ENCODE results near the gene ITPKA.

The ITPKA gene

DNA sequence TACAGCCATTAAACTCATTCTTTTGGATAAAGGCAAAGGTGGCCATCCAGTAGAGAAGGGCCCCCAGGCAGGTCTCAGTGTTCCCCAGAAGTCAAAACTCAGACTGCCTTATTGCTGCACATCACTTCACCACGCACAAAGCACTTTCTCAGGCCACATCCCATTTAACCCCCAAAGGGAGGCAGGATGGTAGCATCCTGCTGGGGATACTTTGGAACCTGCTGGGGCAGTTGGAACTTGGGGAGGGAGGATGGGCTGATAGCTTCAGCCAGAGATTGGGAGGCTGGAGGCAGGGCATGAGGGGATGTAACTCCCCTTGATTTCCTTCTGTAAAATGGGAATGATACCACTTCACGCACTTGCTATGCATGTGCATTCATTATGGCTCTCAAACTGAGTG lies 5.0 kb downstream of the ITPKA start:
- peaks cover 6% of the 10 kb centered on the region for H3K4me1 Mint-ChIP-seq (ENCODE audit: low read depth)
- peaks cover 2% of the 10 kb centered on the region for H3K36me3 Mint-ChIP-seq (ENCODE audit: low read depth)
- H3K9me3 Mint-ChIP-seq = no peaks in the 10 kb centered on the region
- peaks cover 74% of the 10 kb centered on the region for H3K27me3 Mint-ChIP-seq (ENCODE audit: low read depth)
- no peak overlapping the region for H3K27ac Mint-ChIP-seq
- no peak overlapping the region for H3K4me3 Mint-ChIP-seq

DNA sequence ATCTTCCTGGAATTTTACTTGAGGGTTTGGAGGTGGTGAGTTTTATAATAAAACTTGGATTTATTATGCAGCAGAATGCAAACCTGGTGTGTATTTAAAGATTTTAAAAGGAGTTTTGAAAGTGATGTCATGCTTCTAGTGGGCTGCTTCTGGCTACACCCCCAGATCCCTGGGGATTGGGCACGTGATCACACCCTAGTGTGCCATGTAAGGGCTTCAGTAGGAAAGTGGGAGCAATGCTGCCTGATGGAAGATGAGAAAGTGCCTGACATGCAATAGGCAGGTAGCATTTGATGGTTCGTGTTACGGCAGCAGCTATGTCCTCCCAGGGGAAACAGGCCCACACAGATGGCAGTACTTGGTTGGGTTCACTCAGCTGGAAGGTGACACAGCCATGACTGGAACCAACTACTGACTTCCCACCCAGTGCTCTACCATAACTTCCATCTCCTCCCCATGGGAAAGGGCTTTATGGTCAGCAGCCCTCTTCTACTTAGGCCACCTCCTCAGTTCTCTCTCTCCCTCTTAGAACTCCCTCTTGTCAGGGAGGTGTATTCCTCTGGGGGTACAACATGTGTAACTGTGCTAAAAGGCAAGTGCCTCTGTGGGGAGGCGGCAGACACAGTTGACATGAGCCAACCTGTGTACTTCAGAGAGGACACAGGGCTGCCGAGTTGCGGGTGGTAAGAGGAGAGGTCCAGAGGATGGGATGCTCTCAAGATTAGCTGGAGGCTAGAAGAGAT lies 5.6 kb downstream of the ITPKA start:
- H3K4me1 Mint-ChIP-seq (ENCODE audit: low read depth) = peaks cover 6% of the 10 kb centered on the region
- no peaks in the 10 kb centered on the region for H3K9me3 Mint-ChIP-seq
- H3K4me3 Mint-ChIP-seq = no peak overlapping the region
- no peak overlapping the region for H3K27ac Mint-ChIP-seq
- H3K27me3 Mint-ChIP-seq (ENCODE audit: low read depth) = peaks cover 76% of the 10 kb centered on the region
- H3K36me3 Mint-ChIP-seq (ENCODE audit: low read depth) = peaks cover 2% of the 10 kb centered on the region

DNA sequence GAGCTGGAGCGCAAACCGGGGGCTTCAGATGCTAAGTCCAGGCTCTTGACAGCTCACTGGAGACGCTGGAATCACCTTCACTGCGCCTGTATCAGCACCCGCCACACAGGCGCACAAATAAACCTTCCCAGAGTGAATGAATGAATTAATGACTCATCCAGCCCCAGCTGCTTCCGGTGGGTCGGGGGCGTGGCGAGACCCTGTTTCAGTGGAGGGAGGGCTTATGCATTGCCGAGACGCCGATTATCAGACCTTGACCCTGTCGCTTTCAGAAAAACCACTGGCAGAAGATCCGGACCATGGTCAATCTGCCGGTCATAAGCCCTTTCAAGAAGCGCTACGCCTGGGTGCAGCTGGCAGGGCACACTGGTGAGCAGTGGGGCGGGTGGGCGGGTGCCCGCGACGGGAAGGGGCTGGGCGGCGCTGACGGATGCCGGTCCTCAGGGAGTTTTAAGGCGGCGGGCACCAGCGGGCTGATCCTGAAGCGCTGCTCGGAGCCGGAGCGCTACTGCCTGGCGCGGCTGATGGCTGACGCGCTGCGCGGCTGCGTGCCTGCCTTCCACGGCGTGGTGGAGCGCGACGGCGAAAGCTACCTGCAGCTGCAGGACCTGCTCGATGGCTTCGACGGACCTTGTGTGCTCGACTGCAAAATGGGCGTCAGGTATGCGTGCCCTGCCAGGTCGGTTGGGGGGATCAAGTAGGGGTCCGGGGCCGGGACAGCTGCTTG lies 7.7 kb downstream of the ITPKA start:
- H3K27ac Mint-ChIP-seq = no peak overlapping the region
- H3K27me3 Mint-ChIP-seq (ENCODE audit: low read depth) = peaks cover 76% of the 10 kb centered on the region
- H3K9me3 Mint-ChIP-seq = no peaks in the 10 kb centered on the region

DNA sequence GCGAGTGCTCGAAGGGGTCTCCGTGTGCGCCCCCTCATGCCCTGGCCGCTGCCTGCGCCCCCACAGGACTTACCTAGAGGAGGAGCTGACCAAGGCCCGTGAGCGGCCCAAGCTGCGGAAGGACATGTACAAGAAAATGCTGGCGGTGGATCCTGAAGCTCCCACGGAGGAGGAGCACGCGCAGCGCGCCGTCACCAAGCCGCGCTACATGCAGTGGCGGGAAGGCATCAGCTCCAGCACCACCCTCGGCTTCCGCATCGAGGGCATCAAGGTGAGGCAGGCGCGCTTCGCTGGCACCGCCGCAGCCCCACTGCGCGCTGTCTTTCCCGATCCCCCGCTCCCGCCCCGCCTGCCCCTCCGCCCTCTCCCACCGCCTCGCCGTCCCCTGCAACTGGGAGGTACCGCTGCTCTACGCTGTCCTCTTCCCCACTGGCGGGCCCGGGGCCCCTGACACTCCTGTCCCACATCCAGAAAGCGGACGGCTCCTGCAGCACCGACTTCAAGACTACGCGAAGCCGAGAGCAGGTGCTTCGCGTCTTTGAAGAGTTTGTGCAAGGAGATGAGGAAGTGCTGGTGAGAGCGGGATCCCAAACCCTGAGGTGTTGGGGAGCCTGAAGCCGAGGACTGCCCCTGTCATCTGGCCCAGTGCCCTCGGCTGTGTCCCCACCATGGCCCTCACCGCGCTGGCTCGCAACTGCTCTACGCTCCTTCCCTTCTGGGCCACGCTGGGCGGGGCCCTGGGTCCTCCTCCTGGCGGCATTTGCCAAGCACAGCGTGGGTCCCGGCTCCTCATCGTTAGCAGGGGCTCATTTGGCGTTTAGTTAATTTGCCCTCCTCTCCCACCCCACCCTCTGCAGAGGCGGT lies 8.5 kb downstream of the ITPKA start:
- peaks cover 6% of the 10 kb centered on the region for H3K4me1 Mint-ChIP-seq (ENCODE audit: low read depth)
- peak overlapping the region; percentile 64 for H3K4me3 Mint-ChIP-seq
- H3K9me3 Mint-ChIP-seq = no peaks in the 10 kb centered on the region
- no peak overlapping the region for H3K27ac Mint-ChIP-seq
- peaks cover 71% of the 10 kb centered on the region for H3K27me3 Mint-ChIP-seq (ENCODE audit: low read depth)
- peaks cover 2% of the 10 kb centered on the region for H3K36me3 Mint-ChIP-seq (ENCODE audit: low read depth)

More for the DNA sequence above, 7.7 kb downstream of the ITPKA start:
- Mint-ChIP-seq H3K36me3 (ENCODE audit: low read depth) (peaks cover 2% of the 10 kb centered on the region), H3K4me3 (peak overlapping the region; percentile 63), H3K4me1 (ENCODE audit: low read depth) (peaks cover 6% of the 10 kb centered on the region)

DNA sequence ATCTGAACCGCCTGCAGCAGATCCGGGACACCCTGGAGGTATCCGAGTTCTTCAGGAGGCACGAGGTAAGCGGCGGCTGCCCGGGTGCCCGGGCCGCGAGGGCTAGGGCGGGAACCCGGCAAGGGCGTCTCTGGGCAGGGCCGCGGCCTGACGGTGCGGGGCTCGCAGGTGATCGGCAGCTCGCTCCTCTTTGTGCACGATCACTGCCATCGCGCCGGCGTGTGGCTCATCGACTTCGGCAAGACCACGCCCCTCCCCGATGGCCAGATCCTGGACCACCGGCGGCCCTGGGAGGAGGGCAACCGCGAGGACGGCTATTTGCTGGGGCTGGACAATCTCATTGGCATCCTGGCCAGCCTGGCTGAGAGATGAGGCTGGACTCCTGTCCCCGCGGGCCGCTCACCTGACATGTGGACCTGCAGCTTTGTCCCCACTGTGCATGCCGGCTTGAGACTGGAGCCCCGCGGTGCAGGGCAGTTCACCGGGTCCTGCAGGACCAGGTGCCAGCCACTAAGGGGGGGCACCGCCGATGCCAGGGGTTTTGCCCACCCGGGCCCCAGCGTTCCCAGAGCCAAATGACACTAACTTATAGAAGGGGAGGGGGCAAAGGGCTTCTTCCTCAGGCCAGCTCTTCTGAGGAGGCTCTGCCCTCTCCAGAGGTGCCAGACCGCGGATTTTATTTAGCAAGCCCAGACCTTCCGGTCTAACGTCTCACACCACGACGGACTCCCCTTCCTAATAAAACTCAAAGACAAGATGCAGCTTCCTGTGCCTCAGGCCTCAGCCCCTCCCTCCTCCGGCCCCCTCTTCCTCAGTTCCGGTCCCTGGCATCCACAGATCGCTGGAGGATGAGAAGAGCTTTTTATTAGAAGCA lies 9.4 kb downstream of the ITPKA start:
- peak overlapping the region; percentile 64 for H3K4me3 Mint-ChIP-seq
- H3K27me3 Mint-ChIP-seq (ENCODE audit: low read depth) = peaks cover 70% of the 10 kb centered on the region
- H3K27ac Mint-ChIP-seq = no peak overlapping the region
- peaks cover 6% of the 10 kb centered on the region for H3K4me1 Mint-ChIP-seq (ENCODE audit: low read depth)
- H3K9me3 Mint-ChIP-seq = no peaks in the 10 kb centered on the region
- no peaks in the 10 kb centered on the region for H3K36me3 Mint-ChIP-seq (ENCODE audit: low read depth)

DNA sequence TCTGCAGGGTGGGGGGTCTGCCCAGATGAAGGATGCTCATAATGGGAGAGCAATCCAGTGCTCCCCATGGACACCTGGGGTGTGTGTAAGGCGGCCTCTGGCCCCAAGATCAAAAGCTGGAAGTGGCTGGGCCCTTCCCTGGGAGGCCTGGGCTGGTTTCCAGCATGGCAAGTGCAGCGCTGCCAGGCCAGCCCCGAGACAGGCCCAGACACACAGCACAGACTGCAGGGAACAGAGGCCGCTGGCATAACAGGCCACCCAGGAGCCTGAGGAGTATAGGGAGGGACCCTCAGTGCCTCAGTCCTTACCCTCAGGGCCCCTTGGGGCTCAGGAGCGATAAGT lies 10.0 kb downstream of the ITPKA start:
- Mint-ChIP-seq H3K4me3 (peak overlapping the region; percentile 15), H3K27ac (no peak overlapping the region), H3K27me3 (ENCODE audit: low read depth) (peaks cover 68% of the 10 kb centered on the region), H3K4me1 (ENCODE audit: low read depth) (peaks cover 6% of the 10 kb centered on the region), H3K36me3 (ENCODE audit: low read depth) (no peaks in the 10 kb centered on the region), H3K9me3 (no peaks in the 10 kb centered on the region)

DNA sequence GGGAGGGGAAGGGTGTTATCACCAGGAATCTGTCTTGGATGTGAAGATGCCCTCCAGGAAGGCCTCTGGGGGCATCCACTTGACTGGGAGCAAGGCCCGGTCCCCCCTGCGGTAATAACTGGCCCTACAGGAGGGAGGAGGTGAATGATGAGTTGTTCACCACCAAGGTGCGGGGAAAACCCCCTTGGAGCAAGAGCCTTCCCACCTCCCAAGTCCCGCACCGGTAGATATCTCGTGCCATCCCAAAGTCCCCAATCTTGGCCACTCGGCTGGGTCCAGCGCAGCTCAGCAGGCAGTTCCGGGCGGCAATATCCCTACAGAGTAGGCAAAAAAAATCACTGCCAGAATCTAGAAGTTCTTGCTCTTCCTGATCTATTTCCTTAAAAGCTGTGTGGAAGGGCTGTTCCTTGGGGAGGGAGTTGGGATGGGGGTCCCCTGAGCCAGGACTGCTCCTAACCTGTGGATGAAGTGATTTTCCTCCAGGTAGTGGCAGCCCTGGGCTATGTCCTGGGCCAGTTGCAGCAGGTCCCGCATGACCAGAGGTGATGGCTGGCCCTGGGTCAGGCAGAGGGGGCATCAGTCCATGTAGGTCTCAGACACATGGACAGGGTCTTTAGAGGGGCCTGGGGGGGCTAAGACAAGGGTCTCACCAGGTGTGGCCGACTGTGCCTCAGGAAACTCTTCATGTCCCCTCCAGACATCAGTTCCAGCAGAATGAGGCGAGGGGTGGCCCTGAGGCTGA lies 11.2 kb downstream of the ITPKA start:
- H3K9me3 Mint-ChIP-seq = no peaks in the 10 kb centered on the region
- H3K4me1 Mint-ChIP-seq (ENCODE audit: low read depth) = peaks cover 6% of the 10 kb centered on the region
- no peak overlapping the region for H3K4me3 Mint-ChIP-seq
- no peak overlapping the region for H3K27ac Mint-ChIP-seq
- H3K27me3 Mint-ChIP-seq (ENCODE audit: low read depth) = peaks cover 63% of the 10 kb centered on the region
- no peaks in the 10 kb centered on the region for H3K36me3 Mint-ChIP-seq (ENCODE audit: low read depth)

DNA sequence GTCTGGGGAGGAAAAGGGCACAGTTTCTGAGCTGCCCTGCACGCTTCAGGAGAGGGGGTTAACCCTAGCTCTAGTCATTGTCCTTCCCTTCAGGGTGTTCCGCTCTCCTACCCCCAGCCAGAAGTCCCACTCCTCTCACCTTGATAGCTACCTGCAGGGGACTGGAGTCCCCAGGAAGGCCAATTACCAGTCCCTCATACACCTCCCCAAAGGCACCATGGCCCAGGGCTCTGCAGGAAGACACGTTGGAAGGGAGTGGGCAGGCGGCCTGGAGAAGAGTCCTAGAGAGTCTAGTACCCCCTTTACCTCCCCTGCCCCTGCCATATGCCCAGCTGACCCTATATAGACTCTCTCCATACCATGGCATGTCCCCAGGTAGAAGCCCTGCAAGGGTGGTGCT lies 12.1 kb downstream of the ITPKA start:
- Mint-ChIP-seq H3K4me3 (no peak overlapping the region), H3K4me1 (ENCODE audit: low read depth) (peaks cover 6% of the 10 kb centered on the region), H3K9me3 (no peaks in the 10 kb centered on the region), H3K36me3 (ENCODE audit: low read depth) (no peaks in the 10 kb centered on the region), H3K27me3 (ENCODE audit: low read depth) (peaks cover 64% of the 10 kb centered on the region), H3K27ac (no peak overlapping the region)

DNA sequence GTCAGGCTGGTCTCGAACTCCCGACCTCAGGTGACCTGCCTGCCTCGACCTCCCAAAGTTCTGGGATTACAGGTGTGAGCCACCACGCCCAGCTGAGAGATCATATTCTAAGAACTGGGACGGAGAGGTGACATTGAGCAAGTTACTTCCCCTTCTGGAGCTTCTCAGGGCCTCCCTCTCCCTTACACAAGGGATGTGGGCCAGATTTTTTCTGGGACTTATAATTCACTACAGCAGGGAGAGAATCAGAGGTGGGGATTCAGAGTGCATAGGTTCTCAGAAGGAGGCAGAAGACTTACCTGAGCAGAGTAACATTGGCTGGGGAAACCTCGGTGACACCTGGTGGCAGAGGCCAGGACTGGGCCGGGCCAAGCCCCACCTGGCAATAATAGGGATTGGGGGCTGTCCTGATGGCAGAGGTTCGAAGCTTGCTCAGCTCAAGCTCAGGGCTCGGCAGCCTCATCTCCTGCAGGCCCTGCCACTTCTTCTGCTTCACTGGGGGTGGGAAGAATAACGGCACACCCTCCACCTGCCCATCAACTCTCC lies 13.2 kb downstream of the ITPKA start:
- no peak overlapping the region for H3K4me3 Mint-ChIP-seq
- peaks cover 2% of the 10 kb centered on the region for H3K4me1 Mint-ChIP-seq (ENCODE audit: low read depth)
- H3K27me3 Mint-ChIP-seq (ENCODE audit: low read depth) = peaks cover 56% of the 10 kb centered on the region
- no peaks in the 10 kb centered on the region for H3K36me3 Mint-ChIP-seq (ENCODE audit: low read depth)
- no peaks in the 10 kb centered on the region for H3K9me3 Mint-ChIP-seq
- H3K27ac Mint-ChIP-seq = no peak overlapping the region

DNA sequence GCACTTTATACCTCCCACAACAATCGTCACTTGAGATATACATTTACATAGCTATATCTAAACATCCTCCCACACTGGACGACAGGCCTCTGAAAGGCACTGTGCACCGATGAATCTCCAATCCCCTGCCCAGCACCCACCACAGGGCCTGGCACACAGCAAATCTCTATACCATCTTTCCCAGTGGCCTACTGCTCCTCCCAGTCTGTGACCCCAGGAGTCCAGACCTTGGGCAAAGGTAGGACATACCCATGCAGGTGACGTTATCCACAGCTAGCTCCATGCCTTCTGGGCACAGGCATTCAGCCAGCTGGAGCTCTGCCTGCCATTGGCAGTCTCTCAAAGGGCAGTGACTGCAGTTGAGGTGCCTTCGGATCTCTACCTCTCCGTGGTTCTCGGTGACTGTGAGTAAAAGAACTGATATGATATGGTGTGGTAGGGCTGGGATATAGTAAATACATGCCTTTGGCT lies 14.2 kb downstream of the ITPKA start:
- Mint-ChIP-seq H3K27me3 (ENCODE audit: low read depth) (peaks cover 57% of the 10 kb centered on the region), H3K36me3 (ENCODE audit: low read depth) (no peaks in the 10 kb centered on the region), H3K4me3 (no peak overlapping the region)

DNA sequence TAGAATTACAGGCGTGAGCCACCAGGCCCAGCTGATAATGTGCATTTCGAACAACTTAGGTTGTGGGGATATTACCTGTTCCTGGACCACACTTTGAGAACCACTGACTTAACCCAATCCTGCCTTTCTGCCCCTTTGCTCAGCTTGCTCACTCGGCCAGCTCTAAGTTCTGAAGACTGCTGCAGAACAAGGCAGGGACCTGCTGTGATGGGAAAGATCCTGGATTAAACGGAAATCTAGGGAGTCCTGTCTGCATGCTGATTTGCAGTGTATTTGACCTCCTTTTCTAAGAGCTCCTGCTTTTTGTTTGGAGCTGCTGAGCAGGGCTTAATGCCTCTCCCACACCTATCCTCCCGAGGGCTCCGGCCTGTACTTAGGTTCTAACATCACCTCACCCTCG lies 17.1 kb downstream of the ITPKA start:
- no peak overlapping the region for H3K4me3 Mint-ChIP-seq
- H3K9me3 Mint-ChIP-seq = no peaks in the 10 kb centered on the region
- peaks cover 2% of the 10 kb centered on the region for H3K36me3 Mint-ChIP-seq (ENCODE audit: low read depth)
- H3K4me1 Mint-ChIP-seq (ENCODE audit: low read depth) = peaks cover 17% of the 10 kb centered on the region
- peaks cover 55% of the 10 kb centered on the region for H3K27me3 Mint-ChIP-seq (ENCODE audit: low read depth)
- no peak overlapping the region for H3K27ac Mint-ChIP-seq

More for the DNA sequence above, 14.2 kb downstream of the ITPKA start:
- Mint-ChIP-seq H3K4me1 (ENCODE audit: low read depth) (peaks cover 5% of the 10 kb centered on the region), H3K9me3 (no peaks in the 10 kb centered on the region), H3K27ac (no peak overlapping the region)

DNA sequence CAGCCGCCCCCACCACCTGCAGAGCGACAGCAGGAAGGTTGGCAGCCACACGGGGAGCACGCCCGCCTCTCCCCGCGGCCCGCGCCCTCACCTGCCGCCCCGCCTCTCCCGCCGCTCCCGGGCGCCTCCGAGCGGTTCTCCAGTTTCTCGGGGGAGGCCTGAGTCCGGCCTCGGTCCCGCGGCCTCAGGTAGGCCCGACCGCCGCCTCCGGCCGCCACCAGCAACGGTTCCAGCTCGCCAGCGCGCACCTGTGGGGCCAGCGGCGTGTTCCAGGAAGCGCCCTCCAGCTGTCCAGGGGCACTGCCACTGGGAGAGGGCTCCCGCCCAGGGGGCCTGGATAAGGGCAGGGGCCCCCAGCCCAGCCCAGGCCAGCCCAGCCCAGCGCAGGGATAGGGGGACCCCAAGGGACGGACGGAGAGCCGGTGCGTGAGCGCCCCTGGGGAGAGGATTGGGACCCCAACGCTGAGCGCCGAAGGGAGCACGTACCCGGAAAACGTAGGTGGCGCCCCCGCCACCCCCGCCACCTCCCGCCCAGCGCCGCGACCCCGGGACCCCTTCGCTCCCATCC lies 17.7 kb downstream of the ITPKA start:
- H3K4me3 Mint-ChIP-seq = no peak overlapping the region
- H3K27me3 Mint-ChIP-seq (ENCODE audit: low read depth) = peaks cover 55% of the 10 kb centered on the region
- peaks cover 17% of the 10 kb centered on the region for H3K4me1 Mint-ChIP-seq (ENCODE audit: low read depth)
- H3K9me3 Mint-ChIP-seq = no peaks in the 10 kb centered on the region
- no peak overlapping the region for H3K27ac Mint-ChIP-seq
- H3K36me3 Mint-ChIP-seq (ENCODE audit: low read depth) = peaks cover 3% of the 10 kb centered on the region

DNA sequence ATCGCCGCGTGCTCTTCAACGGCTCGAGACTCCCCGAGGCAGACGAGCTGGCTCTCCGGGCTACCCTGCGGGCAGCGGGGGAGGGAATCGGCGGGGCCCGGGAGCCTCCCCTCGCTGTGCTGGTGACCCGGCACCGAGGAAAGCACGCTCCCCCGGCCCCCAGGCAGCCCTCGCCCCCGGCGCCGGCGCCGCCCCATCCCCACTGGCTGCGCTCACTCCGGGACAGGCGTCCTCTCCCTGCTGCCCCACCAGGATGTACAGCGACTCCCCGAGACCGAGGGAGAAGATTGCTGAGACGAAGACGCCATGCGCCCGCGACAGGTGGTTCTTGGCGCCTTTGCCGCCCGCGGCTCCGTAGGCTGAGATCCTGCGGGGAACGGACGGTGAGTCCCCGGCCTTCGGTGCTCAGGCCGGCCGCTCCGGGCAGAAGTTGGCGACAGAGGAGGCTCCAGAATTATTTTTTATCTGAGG lies 18.3 kb downstream of the ITPKA start:
- Mint-ChIP-seq H3K36me3 (ENCODE audit: low read depth) (peaks cover 8% of the 10 kb centered on the region), H3K9me3 (no peaks in the 10 kb centered on the region), H3K27me3 (ENCODE audit: low read depth) (peaks cover 52% of the 10 kb centered on the region), H3K27ac (no peak overlapping the region), H3K4me1 (ENCODE audit: low read depth) (peaks cover 17% of the 10 kb centered on the region), H3K4me3 (peak overlapping the region; percentile 61)

Data from T-helper 1 cell treated with Interleukin-12 subunit alpha and Interleukin-12 subunit beta and Interleukin-4 antibody, amounts not matched to agents 30 μg/mL and 1 μg/mL, for 36 hours (primary cell).